GM12873 (cell line): Measurements from ENCODE around the gene KRT76.

Experiments
- TF ChIP-seq, protein P1 (sequence below): IDR thresholded peaks from 2 replicates; pipeline ENCODE4 v1.5.1; 2012; ENCODE audit warnings: low read depth, mild to moderate bottlenecking, moderate library complexity, low read length, control low read depth; ENCODE audit not compliant: insufficient read depth; ENCODE audit errors: missing control alignments

Gene KRT76

GRCh38 chr12:52759695-52760094 is 17.4 kb downstream of the KRT76 start:
- TF ChIP-seq, protein P1, sequence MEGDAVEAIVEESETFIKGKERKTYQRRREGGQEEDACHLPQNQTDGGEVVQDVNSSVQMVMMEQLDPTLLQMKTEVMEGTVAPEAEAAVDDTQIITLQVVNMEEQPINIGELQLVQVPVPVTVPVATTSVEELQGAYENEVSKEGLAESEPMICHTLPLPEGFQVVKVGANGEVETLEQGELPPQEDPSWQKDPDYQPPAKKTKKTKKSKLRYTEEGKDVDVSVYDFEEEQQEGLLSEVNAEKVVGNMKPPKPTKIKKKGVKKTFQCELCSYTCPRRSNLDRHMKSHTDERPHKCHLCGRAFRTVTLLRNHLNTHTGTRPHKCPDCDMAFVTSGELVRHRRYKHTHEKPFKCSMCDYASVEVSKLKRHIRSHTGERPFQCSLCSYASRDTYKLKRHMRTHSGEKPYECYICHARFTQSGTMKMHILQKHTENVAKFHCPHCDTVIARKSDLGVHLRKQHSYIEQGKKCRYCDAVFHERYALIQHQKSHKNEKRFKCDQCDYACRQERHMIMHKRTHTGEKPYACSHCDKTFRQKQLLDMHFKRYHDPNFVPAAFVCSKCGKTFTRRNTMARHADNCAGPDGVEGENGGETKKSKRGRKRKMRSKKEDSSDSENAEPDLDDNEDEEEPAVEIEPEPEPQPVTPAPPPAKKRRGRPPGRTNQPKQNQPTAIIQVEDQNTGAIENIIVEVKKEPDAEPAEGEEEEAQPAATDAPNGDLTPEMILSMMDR = no peak

GRCh38 chr12:52759218-52759617 is 17.9 kb downstream of the KRT76 start:
- TF ChIP-seq, protein P1 = no peak

DNA sequence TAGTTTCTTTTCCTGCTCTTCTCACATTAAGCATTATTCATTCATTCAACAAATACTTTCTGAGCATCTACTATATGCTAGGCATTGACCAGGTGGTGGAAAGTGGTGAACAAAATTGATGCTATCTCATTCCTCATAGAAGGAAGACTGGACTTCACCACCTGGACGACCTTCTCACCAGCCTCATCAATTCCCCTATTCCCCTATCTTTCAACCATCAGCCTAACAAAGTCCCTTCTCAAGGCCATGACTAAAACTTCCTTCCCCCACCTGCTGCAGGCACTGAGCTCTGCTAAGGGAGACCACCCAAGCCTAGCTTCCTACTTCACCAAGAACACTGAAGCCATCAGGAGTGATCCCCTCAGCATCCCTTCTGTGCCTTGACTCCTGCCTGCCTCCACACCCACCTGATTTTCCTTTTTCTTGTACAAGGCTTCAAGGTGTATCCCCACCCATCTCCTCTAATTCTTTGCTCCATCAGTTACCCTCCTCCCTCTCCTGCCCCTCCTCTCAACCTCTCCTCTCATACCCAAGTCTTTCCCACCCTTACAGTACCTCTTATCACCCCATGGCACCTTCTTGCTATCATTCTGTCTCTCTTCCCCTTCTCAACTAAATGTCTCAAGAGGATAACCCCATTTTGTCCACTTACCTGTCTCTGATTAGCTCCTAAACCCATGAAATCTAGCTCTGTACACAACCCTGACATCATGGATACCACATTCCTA is 19.5 kb downstream of the KRT76 start:
- TF ChIP-seq, protein P1 = no peak

DNA sequence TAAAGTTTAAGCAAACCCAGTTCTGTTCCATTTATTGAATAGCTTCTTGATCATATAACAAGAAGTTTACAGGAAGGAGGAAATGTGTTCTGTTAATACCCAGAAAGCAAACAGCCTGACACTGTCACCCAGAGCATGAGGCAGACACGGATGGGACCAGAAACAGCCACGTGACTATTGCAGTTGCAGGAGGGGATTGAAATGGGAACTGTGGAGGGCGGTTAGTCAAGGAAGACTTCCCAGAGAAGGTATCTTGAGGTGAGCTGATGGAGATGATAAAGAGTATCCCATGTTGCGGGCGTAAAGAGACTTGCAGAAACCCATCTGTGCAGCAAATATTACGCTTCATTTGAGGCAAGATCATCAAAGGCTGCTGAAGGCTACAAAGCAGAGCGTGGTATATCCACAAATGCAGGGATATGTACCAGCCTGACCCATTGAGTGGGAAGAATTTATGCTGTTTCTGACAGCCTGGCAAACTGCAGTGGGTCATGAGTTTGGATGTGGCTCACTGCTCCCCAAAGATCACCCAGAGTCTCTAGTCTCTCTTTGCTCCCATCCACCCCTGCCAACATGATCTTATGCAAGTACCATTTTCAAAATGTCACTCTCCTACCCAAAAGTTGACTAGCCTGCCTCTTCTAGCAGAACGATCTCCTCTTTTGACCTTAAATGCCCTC is 20.7 kb downstream of the KRT76 start:
- TF ChIP-seq, protein P1 = no peak

- TF ChIP-seq, protein P1 = no peak
These were observed 21.6 kb downstream of the KRT76 start for GRCh38 chr12:52755533-52755932.

DNA sequence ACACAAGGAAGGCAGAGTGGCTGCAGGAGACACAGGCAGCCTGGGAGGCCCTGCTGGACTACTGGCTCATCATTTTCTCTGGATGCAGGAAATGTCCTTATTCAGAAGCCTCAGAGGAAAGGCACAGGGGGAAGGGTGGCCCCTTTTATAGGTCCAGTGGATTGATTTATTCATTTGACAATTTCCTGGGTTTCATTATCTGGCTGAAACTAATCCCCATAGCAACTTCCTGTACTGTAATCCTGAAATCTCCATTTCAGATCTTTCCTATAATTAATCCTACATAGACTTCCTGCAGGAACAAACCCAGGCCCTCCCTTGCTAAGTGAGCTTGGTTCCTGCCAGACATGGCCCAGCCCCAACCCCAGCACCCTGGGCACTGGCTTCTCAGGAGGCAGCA is 23.0 kb downstream of the KRT76 start:
- TF ChIP-seq, protein P1 = no peak

- TF ChIP-seq, protein P1 = no peak
These were observed 23.9 kb downstream of the KRT76 start for GRCh38 chr12:52753283-52753682.
